Ishikawa (cell line): Measurements from ENCODE around the gene ENG.
A peak's percentile ranks its signal among the peaks of the same experiment; 100 is the strongest.

ENCODE experiments used
- CEBPB ChIP-seq: IDR thresholded peaks from 2 replicates; pipeline ENCODE4 v1.6.1; 2012
- CREB1 ChIP-seq: IDR thresholded peaks from 2 replicates; pipeline ENCODE4 v1.6.1; 2012; ENCODE audit warnings: low read depth
- EGR1 ChIP-seq: IDR thresholded peaks from 2 replicates; pipeline ENCODE4 v1.6.1; 2012
- EP300 ChIP-seq: IDR thresholded peaks from 2 replicates; pipeline ENCODE4 v1.6.1; 2012; ENCODE audit warnings: borderline replicate concordance
- FOXM1 ChIP-seq: IDR thresholded peaks from 2 replicates; pipeline ENCODE4 v1.6.1; 2012; ENCODE audit warnings: low read depth, borderline replicate concordance
- MAX ChIP-seq: IDR thresholded peaks from 2 replicates; pipeline ENCODE4 v1.6.1; 2012
- NFIC ChIP-seq: IDR thresholded peaks from 2 replicates; pipeline ENCODE4 v1.6.1; 2012
- RAD21 ChIP-seq: IDR thresholded peaks from 2 replicates; pipeline ENCODE4 v1.6.1; 2012; ENCODE audit warnings: low read depth
- TAF1 ChIP-seq: IDR thresholded peaks from 2 replicates; pipeline ENCODE4 v1.6.1; 2012; ENCODE audit warnings: low read depth, mild to moderate bottlenecking
- TCF12 ChIP-seq: IDR thresholded peaks from 2 replicates; pipeline ENCODE4 v1.6.1; 2012; ENCODE audit warnings: low read depth
- TEAD4 ChIP-seq: IDR thresholded peaks from 2 replicates; pipeline ENCODE4 v1.6.1; 2012
- ZBTB7A ChIP-seq: IDR thresholded peaks from 2 replicates; pipeline ENCODE4 v1.6.1; 2012; ENCODE audit warnings: low read depth
- TF ChIP-seq, protein P1 (sequence below): IDR thresholded peaks from 2 replicates; pipeline ENCODE4 v1.6.1; 2012; ENCODE audit warnings: low read depth, mild to moderate bottlenecking
- TF ChIP-seq, protein P2 (sequence below): IDR thresholded peaks from 2 replicates; pipeline ENCODE4 v1.6.1; 2012

ENG gene

DNA sequence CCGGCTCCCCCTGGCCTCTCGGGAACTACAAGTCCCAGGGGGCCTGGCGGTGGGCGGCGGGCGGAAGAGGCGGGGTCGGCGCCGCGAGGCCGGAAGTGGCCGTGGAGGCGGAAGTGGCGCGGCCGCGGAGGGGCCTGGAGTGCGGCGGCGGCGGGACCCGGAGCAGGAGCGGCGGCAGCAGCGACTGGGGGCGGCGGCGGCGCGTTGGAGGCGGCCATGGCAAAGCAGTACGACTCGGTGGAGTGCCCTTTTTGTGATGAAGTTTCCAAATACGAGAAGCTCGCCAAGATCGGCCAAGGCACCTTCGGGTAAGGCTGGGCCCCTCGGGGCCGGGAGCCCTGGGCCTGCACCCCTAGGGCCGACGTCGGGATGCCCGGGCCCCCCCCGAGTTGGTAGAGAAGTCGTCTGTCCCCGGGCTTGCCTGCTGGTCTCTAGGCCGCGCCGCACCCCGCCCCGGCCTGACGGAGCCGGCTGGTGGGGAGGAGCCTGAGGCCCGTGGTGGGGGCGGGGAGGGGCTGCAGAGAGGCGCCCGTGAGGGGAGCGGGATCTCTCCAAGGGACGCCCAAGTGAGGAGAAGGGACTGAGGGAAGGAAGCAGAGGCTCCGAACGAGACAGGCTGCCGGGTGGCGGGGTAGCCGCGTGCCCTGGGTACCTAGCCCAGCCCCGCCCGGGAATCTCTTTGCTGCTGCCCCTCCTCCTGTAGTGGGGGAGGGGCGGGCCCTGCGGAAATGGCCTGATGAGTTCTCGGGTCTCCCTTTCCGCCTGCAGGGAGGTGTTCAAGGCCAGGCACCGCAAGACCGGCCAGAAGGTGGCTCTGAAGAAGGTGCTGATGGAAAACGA, 68.3 kb downstream of the ENG start, which contains the start of gene CDK9:
Gene CDK9, plus strand, starts transcription at position 102 of the 840 bp plus-strand sequence. Its CDS starts 115 bp downstream, at position 217.
- TF ChIP-seq FOXM1 (no peak), NFIC (no peak), MAX (peak; percentile 29; the same call in 1 of the 2 replicates), CREB1 (no peak), TAF1 (peak; percentile 58; the same call in 1 of the 2 replicates), EP300 (peak; percentile 8; the same call in 1 of the 2 replicates), EGR1 (peak; percentile 23; the same call in 1 of the 2 replicates), TEAD4 (0 out of 2 replicates have a peak, but pooled peaks have one; percentile 5), ZBTB7A (0 out of 2 replicates have a peak, but pooled peaks have one; percentile 57), TCF12 (peak; percentile 50; the same call in 1 of the 2 replicates), RAD21 (no peak; the same call in 1 of the 2 replicates)
- TF ChIP-seq, protein P1, sequence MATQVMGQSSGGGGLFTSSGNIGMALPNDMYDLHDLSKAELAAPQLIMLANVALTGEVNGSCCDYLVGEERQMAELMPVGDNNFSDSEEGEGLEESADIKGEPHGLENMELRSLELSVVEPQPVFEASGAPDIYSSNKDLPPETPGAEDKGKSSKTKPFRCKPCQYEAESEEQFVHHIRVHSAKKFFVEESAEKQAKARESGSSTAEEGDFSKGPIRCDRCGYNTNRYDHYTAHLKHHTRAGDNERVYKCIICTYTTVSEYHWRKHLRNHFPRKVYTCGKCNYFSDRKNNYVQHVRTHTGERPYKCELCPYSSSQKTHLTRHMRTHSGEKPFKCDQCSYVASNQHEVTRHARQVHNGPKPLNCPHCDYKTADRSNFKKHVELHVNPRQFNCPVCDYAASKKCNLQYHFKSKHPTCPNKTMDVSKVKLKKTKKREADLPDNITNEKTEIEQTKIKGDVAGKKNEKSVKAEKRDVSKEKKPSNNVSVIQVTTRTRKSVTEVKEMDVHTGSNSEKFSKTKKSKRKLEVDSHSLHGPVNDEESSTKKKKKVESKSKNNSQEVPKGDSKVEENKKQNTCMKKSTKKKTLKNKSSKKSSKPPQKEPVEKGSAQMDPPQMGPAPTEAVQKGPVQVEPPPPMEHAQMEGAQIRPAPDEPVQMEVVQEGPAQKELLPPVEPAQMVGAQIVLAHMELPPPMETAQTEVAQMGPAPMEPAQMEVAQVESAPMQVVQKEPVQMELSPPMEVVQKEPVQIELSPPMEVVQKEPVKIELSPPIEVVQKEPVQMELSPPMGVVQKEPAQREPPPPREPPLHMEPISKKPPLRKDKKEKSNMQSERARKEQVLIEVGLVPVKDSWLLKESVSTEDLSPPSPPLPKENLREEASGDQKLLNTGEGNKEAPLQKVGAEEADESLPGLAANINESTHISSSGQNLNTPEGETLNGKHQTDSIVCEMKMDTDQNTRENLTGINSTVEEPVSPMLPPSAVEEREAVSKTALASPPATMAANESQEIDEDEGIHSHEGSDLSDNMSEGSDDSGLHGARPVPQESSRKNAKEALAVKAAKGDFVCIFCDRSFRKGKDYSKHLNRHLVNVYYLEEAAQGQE, result 0 out of 2 replicates have a peak, but pooled peaks have one; percentile 16

GRCh38 chr9:127785023-127785932, 69.2 kb downstream of the ENG start:
- TF ChIP-seq EGR1, result 0 out of 2 replicates have a peak, but pooled peaks have one; percentile 32
- TF ChIP-seq ZBTB7A, result no peak; the same call in 1 of the 2 replicates
- TF ChIP-seq RAD21, result peak; percentile 74
- TF ChIP-seq EP300, result 0 out of 2 replicates have a peak, but pooled peaks have one; percentile 17
- TF ChIP-seq, protein P2, sequence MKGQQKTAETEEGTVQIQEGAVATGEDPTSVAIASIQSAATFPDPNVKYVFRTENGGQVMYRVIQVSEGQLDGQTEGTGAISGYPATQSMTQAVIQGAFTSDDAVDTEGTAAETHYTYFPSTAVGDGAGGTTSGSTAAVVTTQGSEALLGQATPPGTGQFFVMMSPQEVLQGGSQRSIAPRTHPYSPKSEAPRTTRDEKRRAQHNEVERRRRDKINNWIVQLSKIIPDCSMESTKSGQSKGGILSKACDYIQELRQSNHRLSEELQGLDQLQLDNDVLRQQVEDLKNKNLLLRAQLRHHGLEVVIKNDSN, result no peak
- no peak; the same call in 1 of the 2 replicates for TF ChIP-seq TCF12

GRCh38 chr9:127783111-127784008, 71.1 kb downstream of the ENG start:
- no peak for TF ChIP-seq TEAD4

- TF ChIP-seq TAF1, result no peak
- no peak for TF ChIP-seq EGR1
- no peak for TF ChIP-seq CEBPB
- TF ChIP-seq, protein P1, result no peak
- TF ChIP-seq TEAD4, result no peak
- no peak for TF ChIP-seq CREB1
Measured at GRCh38 chr9:127781806-127782205, 72.7 kb downstream of the ENG start.

DNA sequence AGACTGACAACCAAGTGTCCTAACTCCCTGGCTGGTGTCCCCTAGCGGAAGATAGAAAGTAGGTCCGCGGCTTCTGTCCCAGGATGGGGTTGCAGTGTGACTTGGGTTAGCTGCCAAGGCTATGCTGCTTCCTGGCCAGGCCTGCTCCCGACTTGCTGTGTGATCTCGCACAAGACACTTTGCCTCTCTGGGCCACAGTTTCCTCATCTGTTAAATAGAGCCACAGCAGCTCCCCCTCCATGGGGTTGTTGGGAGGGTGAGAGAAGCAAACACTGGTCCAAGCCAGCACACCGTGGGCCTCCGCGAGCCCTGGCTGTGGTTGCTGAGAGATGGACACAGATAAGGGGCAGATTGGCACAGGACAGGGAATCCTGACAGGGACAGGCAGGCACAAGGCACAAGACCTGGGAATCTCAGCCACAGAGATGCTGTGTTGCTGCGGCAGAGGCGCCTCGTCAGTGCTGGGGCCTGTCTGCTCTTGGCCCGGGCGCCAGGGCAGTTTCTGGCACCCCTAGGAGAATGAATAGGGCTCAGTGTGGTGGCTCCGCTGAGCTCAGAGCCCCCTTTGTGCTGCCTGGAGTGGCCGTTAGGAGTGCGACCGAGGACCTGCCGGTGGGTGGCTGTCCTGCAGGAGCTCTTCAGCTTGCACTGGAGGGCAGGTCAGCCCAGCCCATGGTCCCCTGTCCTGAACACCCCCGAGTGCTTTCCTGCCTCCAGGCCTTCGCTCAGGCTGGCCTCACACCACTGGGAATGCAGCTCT, 74.2 kb downstream of the ENG start:
- TF ChIP-seq, protein P1, result no peak
- TF ChIP-seq MAX (no peak), CEBPB (no peak), NFIC (no peak), EGR1 (no peak), TAF1 (no peak), CREB1 (no peak), TCF12 (no peak), ZBTB7A (no peak)
- TF ChIP-seq, protein P2, result no peak
